ENCODE results near the gene KRTAP12-1.
"Not testable (repeated sequence)": the region's sequence is repeated elsewhere in the genome, so short reads cannot be mapped to it uniquely, and the experiment has no call there.

The KRTAP12-1 gene

DNA sequence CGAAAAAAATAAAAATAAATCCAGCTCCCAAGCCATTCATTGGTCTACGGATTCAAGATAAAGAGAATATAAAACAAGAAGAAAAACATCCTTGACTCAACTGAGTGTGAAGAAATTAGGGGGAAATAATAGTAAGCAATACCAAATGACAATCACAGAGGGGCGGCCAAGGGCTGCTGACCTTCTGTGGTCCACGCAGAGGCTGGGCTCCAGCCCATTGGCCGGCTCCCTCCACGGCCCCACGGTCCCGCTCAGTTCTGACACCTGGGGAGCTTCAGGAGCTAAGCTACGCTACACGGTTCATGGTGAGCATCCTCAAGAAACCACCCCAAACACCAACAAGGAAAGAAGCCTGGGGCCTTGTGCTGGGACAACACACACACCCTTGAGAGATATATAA is 14.6 kb upstream of the KRTAP12-1 start:
- DNase-seq (ENCODE audit: low read depth): no peak
- H3K4me3 ChIP-seq (ENCODE audit: low read length): no peak overlapping the region
- TF ChIP-seq, protein P1, sequence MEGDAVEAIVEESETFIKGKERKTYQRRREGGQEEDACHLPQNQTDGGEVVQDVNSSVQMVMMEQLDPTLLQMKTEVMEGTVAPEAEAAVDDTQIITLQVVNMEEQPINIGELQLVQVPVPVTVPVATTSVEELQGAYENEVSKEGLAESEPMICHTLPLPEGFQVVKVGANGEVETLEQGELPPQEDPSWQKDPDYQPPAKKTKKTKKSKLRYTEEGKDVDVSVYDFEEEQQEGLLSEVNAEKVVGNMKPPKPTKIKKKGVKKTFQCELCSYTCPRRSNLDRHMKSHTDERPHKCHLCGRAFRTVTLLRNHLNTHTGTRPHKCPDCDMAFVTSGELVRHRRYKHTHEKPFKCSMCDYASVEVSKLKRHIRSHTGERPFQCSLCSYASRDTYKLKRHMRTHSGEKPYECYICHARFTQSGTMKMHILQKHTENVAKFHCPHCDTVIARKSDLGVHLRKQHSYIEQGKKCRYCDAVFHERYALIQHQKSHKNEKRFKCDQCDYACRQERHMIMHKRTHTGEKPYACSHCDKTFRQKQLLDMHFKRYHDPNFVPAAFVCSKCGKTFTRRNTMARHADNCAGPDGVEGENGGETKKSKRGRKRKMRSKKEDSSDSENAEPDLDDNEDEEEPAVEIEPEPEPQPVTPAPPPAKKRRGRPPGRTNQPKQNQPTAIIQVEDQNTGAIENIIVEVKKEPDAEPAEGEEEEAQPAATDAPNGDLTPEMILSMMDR (conservative IDR thresholded peaks at IDR 0.05; ENCODE audit: low read length): no peak

DNA sequence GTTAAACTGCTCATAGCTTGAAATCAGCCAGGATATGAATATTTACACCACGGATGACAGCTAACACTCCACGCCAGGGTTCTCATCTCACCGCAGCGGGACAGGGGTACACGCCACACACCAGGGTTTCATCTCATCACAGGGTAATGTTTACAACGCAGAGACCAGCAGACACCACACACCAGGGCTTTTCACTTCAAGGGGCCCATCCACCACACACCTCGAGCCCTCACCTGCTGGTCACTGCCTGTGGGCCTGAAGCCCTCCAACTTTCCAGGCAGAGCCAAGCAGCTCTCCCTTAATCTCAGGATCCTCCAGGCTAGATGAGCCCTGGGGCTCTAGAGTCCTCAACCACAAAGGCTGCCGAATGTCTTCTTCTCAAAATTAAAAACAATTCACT is 13.7 kb upstream of the KRTAP12-1 start:
- no peak for DNase-seq (ENCODE audit: low read depth)
- TF ChIP-seq, protein P1 (conservative IDR thresholded peaks at IDR 0.05; ENCODE audit: low read length): no peak
- no peak overlapping the region for H3K4me3 ChIP-seq (ENCODE audit: low read length)

GRCh38 chr21:44695184-44695583 is 13.2 kb upstream of the KRTAP12-1 start:
- H3K4me3 ChIP-seq (ENCODE audit: low read length): no peak overlapping the region
- TF ChIP-seq, protein P1 (conservative IDR thresholded peaks at IDR 0.05; ENCODE audit: low read length): no peak
- DNase-seq (ENCODE audit: low read depth): no peak

- TF ChIP-seq, protein P1 (conservative IDR thresholded peaks at IDR 0.05; ENCODE audit: low read length): no peak
- DNase-seq (ENCODE audit: low read depth): no peak
- H3K4me3 ChIP-seq (ENCODE audit: low read length): no peak overlapping the region
Measured at GRCh38 chr21:44694776-44695175, 12.8 kb upstream of the KRTAP12-1 start.

DNA sequence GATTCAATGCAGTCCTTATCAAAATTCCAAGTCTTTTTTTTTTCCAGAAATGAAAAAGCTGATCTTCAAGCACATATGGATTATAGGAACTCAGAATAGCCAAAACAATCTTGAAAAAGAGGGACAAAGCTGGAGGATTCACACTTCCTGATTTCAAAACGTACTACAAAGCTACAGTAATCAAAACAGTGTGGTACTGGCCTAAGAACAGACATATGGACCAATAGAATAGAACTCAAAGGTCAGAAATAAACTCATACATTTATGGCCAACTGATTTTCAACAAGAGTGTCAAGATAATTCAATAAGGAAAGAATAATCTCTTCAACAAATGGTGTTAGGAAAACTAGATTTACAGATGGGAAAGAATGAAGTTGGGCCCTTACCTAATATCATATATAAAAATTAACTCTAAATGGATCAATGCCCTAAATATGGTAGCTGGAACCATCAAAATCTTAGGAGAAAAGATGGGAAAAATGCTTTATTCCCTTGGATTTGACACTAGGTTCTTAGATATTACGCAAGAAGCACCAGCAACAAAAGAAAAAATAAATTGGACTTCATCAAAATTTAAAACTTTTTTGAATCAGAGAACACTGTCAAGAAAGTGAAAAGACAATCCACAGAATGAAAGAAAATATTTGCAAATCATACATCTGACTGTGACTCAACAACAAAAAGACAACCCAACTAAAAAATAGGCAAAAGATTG is 11.0 kb upstream of the KRTAP12-1 start:
- no peak overlapping the region for H3K4me3 ChIP-seq (ENCODE audit: low read length)
- TF ChIP-seq, protein P1 (conservative IDR thresholded peaks at IDR 0.05; ENCODE audit: low read length): no peak
- no peak for DNase-seq (ENCODE audit: low read depth)

GRCh38 chr21:44691686-44692085 is 9.7 kb upstream of the KRTAP12-1 start:
- TF ChIP-seq, protein P1 (conservative IDR thresholded peaks at IDR 0.05; ENCODE audit: low read length): no peak
- no peak overlapping the region for H3K4me3 ChIP-seq (ENCODE audit: low read length)
- no peak for DNase-seq (ENCODE audit: low read depth)

- not testable (repeated sequence) for H3K4me3 ChIP-seq (ENCODE audit: low read length); DNase-seq (ENCODE audit: low read depth)
Measured at GRCh38 chr21:44689740-44690139, 7.8 kb upstream of the KRTAP12-1 start.

Data from AG10803 (cell line).